HT-29 (cell line): ENCODE data around the gene CCDC154. TPM values are rescaled to one million over a fixed set of nuclear protein-coding genes. Genes with fewer than 3 reads are reported as not detected.

Source experiments
- DNase-seq: peaks from one replicate; pipeline ENCODE4 v3.0.0-alpha.2; 2015; ENCODE audit warnings: low spot score
- total RNA-seq: library from RNA; depleted of rRNA; stranded (reverse); fragments of >200 nt; shearing (Covaris generic); gene quantifications from 2 replicates; pipeline ENCODE4 v1.2.3, GENCODE V29; 2014

The CCDC154 gene
- total RNA-seq, 1 experiment from 2014 or later, result not detected

GRCh38 chr16:1438229-1439057, 5.9 kb downstream of the CCDC154 start:
- DNase-seq, result no peak

- no peak for DNase-seq
Measured at GRCh38 chr16:1437606-1438005, 6.8 kb downstream of the CCDC154 start.

- no peak for DNase-seq
Measured at GRCh38 chr16:1436731-1437355, 7.5 kb downstream of the CCDC154 start.

- no peak for DNase-seq
Measured at GRCh38 chr16:1435921-1436697, 8.2 kb downstream of the CCDC154 start.

- DNase-seq, result no peak
Measured at GRCh38 chr16:1434644-1435592, 9.4 kb downstream of the CCDC154 start.

GRCh38 chr16:1433756-1434155, 10.6 kb downstream of the CCDC154 start:
- no peak for DNase-seq

GRCh38 chr16:1433263-1433560, 11.1 kb downstream of the CCDC154 start:
- no peak for DNase-seq

- no peak for DNase-seq
Measured at GRCh38 chr16:1432388-1433262, 11.7 kb downstream of the CCDC154 start.

GRCh38 chr16:1431497-1432270, 12.7 kb downstream of the CCDC154 start:
- DNase-seq, result no peak

- DNase-seq, result peak; percentile 25
Measured at GRCh38 chr16:1430759-1431496, 13.4 kb downstream of the CCDC154 start, which contains the start of gene PERCC1. PERCC1 (plus strand) TSS chr16:1431078; CDS start chr16:1432594, 1,516 bp downstream.

GRCh38 chr16:1430214-1430758, 14.1 kb downstream of the CCDC154 start:
- DNase-seq, result no peak

- no peak for DNase-seq
Measured at GRCh38 chr16:1429631-1430030, 14.7 kb downstream of the CCDC154 start.

- no peak for DNase-seq
Measured at GRCh38 chr16:1429012-1429411, 15.3 kb downstream of the CCDC154 start.

GRCh38 chr16:1428511-1428910, 15.8 kb downstream of the CCDC154 start:
- no peak for DNase-seq

- DNase-seq, result no peak
Measured at GRCh38 chr16:1427473-1428461, 16.6 kb downstream of the CCDC154 start.

- no peak for DNase-seq
Measured at GRCh38 chr16:1426734-1427471, 17.5 kb downstream of the CCDC154 start.
